Natural killer cell treated with Interleukin-12 subunit alpha and Interleukin-12 subunit beta and Interleukin-15 and Interleukin-18, amount 100 ng/mL, for 72 hours (primary cell): Measurements from ENCODE around the gene IMP3. TPM values are rescaled to one million over a fixed set of nuclear protein-coding genes. Genes with fewer than 3 reads are reported as not detected.
A peak's percentile ranks its signal among the peaks of the same experiment; 100 is the strongest.

Experiments used
- ATAC-seq, 2 donors: fragments of 150-1000 bp; cut with Tn5 transposase in 1 of 2; sonication (Bioruptor Pico), chemical (Tn5 transposase) in 1 of 2; 2 replicates each; pipeline ENCODE4 v1.10.0; 2021
- DNase-seq: peaks from one replicate; pipeline ENCODE4 v3.0.0; 2022; ENCODE audit warnings: low spot score
- H3K27ac Mint-ChIP-seq, 2 donors: 1 replicate in 1 of 2; 2 replicates in 1 of 2; pipeline ENCODE4 v1.8.0; 2022; ENCODE audit warnings: mixed read lengths in 2 of 2, mild to moderate bottlenecking in 1 of 2, moderate library complexity in 1 of 2
- H3K27me3 Mint-ChIP-seq, 2 donors: 1 replicate in 1 of 2; 2 replicates in 1 of 2; pipeline ENCODE4 v1.8.0; 2022; ENCODE audit warnings: mixed read lengths in 2 of 2
- H3K36me3 Mint-ChIP-seq: one replicate; pipeline ENCODE4 v1.8.0; 2022; ENCODE audit warnings: mixed read lengths
- H3K4me1 Mint-ChIP-seq, 2 donors: 1 replicate in 1 of 2; 2 replicates in 1 of 2; pipeline ENCODE4 v1.8.0; 2022; ENCODE audit warnings: low read depth in 2 of 2, mixed read lengths in 2 of 2, mild to moderate bottlenecking in 1 of 2
- H3K4me3 Mint-ChIP-seq: one replicate; pipeline ENCODE4 v1.8.0; 2022; ENCODE audit warnings: mixed read lengths
- H3K9me3 Mint-ChIP-seq: 2 replicates; pipeline ENCODE4 v1.8.0; 2022; ENCODE audit warnings: mixed read lengths
- total RNA-seq, 2 donors: library from RNA; stranded (reverse); gene quantifications; one replicate each; pipeline ENCODE4 v1.2.3, GENCODE V29; 2022

IMP3 gene
- total RNA-seq, 2 donors from 2014 or later, result 76.2 to 111 TPM

- Mint-ChIP-seq H3K27me3 (peaks cover 0 to 2% of the 10 kb centered on the region in 2 donors), H3K9me3 (no peaks in the 10 kb centered on the region), H3K36me3 (no peaks in the 10 kb centered on the region), H3K4me3 (no peak overlapping the region), H3K27ac (no peak overlapping the region), H3K4me1 (peaks cover 0 to 4% of the 10 kb centered on the region in 2 donors)
- no peak for ATAC-seq
- no peak for DNase-seq
These were observed 22.9 kb upstream of the IMP3 start for GRCh38 chr15:75662823-75663519.

- Mint-ChIP-seq H3K9me3 (no peaks in the 10 kb centered on the region), H3K27ac (no peak overlapping the region), H3K4me3 (no peak overlapping the region), H3K27me3 (peaks cover 0 to 2% of the 10 kb centered on the region in 2 donors), H3K36me3 (no peaks in the 10 kb centered on the region), H3K4me1 (peaks cover 0 to 4% of the 10 kb centered on the region in 2 donors)
- no peak for ATAC-seq
- DNase-seq, result no peak
These were observed 21.7 kb upstream of the IMP3 start for GRCh38 chr15:75661756-75662140.

DNA sequence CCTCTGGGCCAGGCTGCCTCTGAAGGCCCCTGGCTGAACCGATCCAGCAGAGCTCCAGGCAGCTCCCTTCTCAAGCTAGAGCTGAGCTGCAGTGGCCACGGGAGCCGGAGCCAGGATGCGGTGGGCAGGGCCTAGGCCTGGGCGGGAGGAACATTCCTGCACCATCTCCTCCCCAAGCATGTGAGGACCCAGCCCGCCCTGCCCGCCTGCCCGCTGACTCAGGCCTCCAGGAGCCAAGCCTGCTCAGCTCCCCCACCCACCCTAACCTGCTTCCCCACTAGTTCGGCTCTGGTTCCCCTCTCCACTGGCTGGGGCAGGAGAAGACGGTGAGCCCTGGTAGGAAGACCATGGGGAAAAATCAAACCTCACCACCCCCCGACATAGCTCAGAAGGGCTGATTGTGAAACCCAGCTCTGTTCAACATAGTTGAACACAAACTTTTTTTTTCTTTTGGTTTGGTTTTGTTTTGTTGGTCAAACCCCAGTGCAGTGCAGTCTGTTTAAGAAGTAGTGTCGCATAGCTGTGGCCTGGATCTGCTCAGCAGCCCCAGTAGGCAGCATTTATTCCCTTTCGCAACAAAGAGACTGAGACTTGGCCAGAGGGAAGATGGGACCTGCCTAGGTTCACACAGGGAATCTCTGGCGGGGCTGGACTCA lies 21.2 kb upstream of the IMP3 start:
- no peak overlapping the region for H3K27ac Mint-ChIP-seq
- H3K9me3 Mint-ChIP-seq, result no peaks in the 10 kb centered on the region
- H3K27me3 Mint-ChIP-seq, result no peaks in the 10 kb centered on the region
- ATAC-seq (no peak), DNase-seq (no peak)
- H3K4me3 Mint-ChIP-seq, result no peak overlapping the region
- H3K4me1 Mint-ChIP-seq, result peaks cover 0 to 4% of the 10 kb centered on the region in 2 donors
- H3K36me3 Mint-ChIP-seq, result no peaks in the 10 kb centered on the region

GRCh38 chr15:75659928-75660645 lies 20.1 kb upstream of the IMP3 start:
- ATAC-seq (peak in 1 of 2 donors; percentile 6), DNase-seq (no peak)
- Mint-ChIP-seq H3K4me3 (no peak overlapping the region), H3K9me3 (no peaks in the 10 kb centered on the region), H3K27ac (no peak overlapping the region), H3K4me1 (no peaks in the 10 kb centered on the region), H3K36me3 (no peaks in the 10 kb centered on the region), H3K27me3 (no peaks in the 10 kb centered on the region)

DNA sequence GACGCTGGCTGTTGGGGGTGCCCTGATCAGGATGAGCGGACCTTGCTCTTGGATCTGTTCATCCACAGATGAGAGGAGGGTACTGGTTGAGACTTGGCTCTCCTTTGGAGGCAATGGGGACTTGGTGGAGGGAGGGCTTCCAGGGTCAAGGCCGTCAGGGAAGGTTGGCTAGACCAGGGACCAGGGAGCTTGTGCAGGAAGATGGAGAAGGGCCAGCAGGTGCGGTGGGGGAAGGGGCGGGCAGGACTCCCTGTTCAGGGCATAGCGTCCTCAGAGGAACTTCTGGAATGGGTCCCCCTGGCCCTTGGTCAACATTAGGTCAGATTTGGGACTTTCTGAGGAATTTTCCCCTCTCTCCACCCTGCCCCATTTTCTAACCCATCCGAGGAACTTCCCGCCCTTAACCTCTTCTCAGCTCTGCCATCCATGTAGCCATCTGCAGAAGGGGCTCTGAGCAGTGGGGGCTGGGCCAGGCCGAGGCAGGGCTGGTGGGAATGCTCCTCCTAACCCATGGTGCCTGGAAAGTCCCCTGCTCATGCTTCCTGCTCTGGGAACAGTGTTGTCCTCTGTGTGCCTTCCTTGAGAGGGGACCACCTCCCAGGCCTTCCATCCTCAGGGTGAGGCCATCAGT lies 19.2 kb upstream of the IMP3 start:
- Mint-ChIP-seq H3K4me1 (no peaks in the 10 kb centered on the region), H3K27me3 (no peaks in the 10 kb centered on the region), H3K36me3 (no peaks in the 10 kb centered on the region), H3K9me3 (no peaks in the 10 kb centered on the region), H3K4me3 (no peak overlapping the region), H3K27ac (no peak overlapping the region)
- ATAC-seq (no peak), DNase-seq (no peak)

DNA sequence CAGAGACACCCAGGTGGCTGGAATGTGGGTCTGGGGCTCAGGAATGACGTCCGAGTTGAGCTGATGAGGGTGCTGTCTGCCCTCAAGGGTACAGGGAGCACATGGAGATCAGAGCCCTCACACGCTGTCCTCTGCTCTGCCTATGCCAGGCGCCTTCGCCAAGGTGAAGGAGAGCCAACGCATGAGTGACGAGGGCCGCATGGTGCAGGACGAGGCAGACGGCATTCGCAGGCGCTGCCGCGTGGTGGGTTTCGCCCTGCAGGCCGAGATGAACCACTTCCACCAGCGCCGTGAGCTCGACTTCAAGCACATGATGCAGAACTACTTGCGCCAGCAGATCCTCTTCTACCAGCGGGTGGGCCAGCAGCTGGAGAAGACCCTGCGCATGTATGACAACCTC lies 16.8 kb upstream of the IMP3 start:
- Mint-ChIP-seq H3K9me3 (no peaks in the 10 kb centered on the region), H3K4me3 (no peak overlapping the region), H3K36me3 (no peaks in the 10 kb centered on the region), H3K27me3 (no peaks in the 10 kb centered on the region), H3K27ac (no peak overlapping the region), H3K4me1 (peaks cover 3 to 5% of the 10 kb centered on the region in 2 donors)
- ATAC-seq (no peak), DNase-seq (no peak)

GRCh38 chr15:75656331-75656730 lies 16.3 kb upstream of the IMP3 start:
- Mint-ChIP-seq H3K27ac (no peak overlapping the region), H3K4me1 (peaks cover 7% of the 10 kb centered on the region in 2 donors), H3K9me3 (no peaks in the 10 kb centered on the region), H3K36me3 (no peaks in the 10 kb centered on the region), H3K27me3 (no peaks in the 10 kb centered on the region), H3K4me3 (no peak overlapping the region)
- DNase-seq, result no peak
- ATAC-seq, result no peak

DNA sequence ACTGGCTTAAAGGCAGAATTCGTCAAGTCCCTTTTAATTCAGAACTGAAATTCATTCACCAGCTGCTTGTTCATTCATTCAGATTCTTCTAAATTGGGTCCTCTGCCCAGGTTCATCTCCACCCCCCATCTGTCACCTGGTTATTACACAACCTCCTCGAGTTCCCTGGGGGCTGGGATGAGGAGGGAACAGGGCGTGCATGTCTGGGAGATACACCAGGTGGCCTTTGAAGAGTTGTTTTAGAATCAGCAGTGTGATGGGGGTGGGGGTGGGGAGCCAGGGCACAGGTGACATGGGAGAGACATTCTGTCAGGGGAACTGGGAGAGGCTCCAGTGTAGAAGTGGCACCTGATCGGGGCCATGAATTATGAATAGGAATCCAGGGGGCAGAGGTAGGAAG lies 15.9 kb upstream of the IMP3 start:
- ATAC-seq (no peak), DNase-seq (no peak)
- Mint-ChIP-seq H3K27ac (no peak overlapping the region), H3K4me1 (peaks cover 11% of the 10 kb centered on the region in 2 donors), H3K9me3 (no peaks in the 10 kb centered on the region), H3K27me3 (no peaks in the 10 kb centered on the region), H3K4me3 (no peak overlapping the region), H3K36me3 (no peaks in the 10 kb centered on the region)

DNA sequence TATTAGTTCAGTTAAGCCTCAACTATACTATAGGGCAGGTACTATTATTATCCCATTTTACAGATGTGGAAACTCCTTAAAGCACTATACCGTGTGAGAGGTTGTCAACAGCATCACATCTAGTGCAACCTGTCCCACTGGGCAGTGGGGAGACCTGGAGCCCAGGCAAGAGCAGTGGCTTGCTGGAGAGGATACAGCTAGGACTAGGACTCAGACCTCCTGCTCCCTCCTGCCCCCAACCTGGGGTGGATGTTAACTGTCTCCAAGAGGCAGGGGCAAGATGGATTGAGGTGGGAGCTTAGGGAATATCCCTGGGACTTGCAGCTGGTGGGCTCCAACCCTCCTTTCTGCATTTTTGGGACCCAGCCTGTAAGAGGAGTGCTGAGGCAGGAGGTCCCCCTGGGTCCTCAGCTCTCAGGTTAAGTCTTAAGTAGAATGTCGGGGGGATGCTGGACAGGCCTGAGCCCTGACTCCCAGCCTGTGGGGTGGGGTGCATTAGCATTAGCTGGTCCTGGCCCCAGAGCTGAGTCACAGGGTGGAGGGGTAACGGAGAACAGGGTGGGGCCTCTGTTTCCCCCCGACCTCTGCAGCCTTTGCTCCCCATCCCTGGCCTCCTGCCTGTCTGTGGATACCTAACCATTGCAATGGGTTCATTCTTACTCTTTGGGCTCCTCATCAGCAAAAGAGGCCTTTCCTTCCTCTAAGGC lies 14.3 kb upstream of the IMP3 start:
- Mint-ChIP-seq H3K27me3 (no peaks in the 10 kb centered on the region), H3K4me1 (peaks cover 17 to 21% of the 10 kb centered on the region in 2 donors), H3K9me3 (no peaks in the 10 kb centered on the region), H3K4me3 (no peak overlapping the region), H3K27ac (no peak overlapping the region), H3K36me3 (no peaks in the 10 kb centered on the region)
- ATAC-seq, result no peak
- DNase-seq, result no peak

GRCh38 chr15:75653347-75653913 lies 13.4 kb upstream of the IMP3 start:
- H3K27me3 Mint-ChIP-seq, result no peaks in the 10 kb centered on the region

DNA sequence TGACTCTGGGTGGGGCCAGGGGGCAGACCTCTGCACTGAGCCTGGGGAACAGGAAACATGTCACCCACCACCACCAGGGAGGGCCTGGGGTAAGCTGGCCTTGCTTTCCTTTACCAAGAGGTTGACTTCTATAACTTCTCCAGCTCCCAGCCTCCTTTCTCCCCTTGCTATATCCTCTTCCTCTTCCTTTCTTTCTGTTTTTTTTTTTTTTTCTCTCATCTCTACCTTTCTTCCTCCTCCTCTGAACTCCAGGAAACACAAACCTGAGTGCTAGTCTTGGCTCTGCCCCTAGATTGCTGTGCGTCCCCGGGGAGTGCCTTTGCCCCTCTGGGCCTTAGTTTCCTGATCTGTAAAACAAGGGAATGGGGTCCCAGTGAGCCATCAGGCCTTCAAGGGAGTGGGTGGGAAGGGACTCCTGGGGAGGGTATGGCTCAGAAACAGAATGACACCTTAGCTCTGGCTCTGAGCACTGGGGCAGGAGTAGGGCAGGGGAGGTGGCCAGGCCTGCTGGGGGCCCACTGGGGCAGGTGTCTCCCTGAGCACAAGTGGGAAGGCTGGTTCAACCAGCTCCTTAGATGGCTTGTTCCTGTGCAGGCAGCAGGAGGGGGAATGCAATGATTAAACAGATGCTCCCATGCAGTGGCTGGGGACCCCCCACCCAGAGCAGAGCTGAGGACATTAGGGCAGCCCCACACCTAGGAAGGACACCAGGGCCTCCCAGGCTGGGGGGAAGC lies 12.0 kb upstream of the IMP3 start:
- H3K36me3 Mint-ChIP-seq, result no peaks in the 10 kb centered on the region
- peak overlapping the region in 1 of 2 donors; percentile 60 for H3K27ac Mint-ChIP-seq
- ATAC-seq (peak in 1 of 2 donors; percentile 14), DNase-seq (no peak)
- H3K27me3 Mint-ChIP-seq, result no peaks in the 10 kb centered on the region
- H3K9me3 Mint-ChIP-seq, result no peaks in the 10 kb centered on the region
- H3K4me1 Mint-ChIP-seq, result peaks cover 18 to 26% of the 10 kb centered on the region in 2 donors
- H3K4me3 Mint-ChIP-seq, result peak overlapping the region; percentile 55

More at GRCh38 chr15:75653347-75653913, 13.4 kb upstream of the IMP3 start:
- Mint-ChIP-seq H3K36me3 (no peaks in the 10 kb centered on the region), H3K4me1 (peaks cover 17 to 21% of the 10 kb centered on the region in 2 donors), H3K4me3 (no peak overlapping the region), H3K9me3 (no peaks in the 10 kb centered on the region), H3K27ac (no peak overlapping the region)
- no peak for ATAC-seq
- DNase-seq, result no peak

- Mint-ChIP-seq H3K36me3 (no peaks in the 10 kb centered on the region), H3K4me1 (peaks cover 22 to 32% of the 10 kb centered on the region in 2 donors), H3K27me3 (no peaks in the 10 kb centered on the region), H3K4me3 (peak overlapping the region; percentile 43), H3K27ac (peak overlapping the region; percentile 60 to 65), H3K9me3 (no peaks in the 10 kb centered on the region)
- DNase-seq (no peak), ATAC-seq (peak in 1 of 2 donors; percentile 52)
These were observed 11.1 kb upstream of the IMP3 start for GRCh38 chr15:75650908-75651809.
